GM19193 (cell line): ENCODE data around the gene PLP2.

ENCODE experiments used
- POLR2A ChIP-seq: IDR thresholded peaks from 4 replicates; pipeline ENCODE4 v1.6.1; 2011; ENCODE audit not compliant: insufficient read depth, insufficient read length; ENCODE audit errors: extremely low read depth

Gene PLP2

DNA sequence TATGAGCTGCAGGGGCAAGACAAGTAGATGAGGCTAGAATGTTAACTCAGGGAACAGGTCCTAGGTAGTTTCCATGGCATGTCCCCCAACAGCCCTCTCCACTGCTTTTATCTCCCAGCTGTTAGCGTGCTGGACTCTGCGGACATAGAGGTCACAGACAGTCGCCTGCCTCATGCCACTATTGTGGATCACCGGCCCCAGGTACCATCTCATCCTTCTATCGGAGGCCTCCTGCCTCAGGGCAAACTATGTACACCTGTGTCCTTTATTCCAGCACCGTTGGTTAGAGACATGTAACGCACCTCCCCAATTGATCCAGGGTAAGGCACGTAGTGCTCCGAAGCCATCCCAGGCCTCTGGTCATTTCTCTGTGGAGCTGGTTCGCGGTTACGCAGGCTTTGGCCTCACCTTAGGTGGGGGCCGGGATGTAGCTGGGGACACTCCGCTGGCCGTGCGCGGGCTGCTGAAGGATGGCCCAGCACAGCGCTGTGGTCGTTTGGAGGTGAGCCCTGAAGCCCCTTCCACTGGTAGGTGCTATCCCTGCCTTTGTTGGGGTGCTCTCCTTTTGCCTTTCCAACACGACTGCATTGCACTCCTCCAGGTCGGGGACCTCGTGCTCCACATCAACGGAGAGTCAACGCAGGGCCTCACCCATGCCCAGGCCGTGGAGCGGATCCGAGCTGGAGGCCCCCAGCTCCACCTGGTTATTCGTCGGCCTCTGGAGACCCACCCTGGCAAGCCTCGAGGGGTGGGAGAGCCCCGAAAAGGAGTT lies 6.9 kb upstream of the PLP2 start:
- no peak for TF ChIP-seq POLR2A

DNA sequence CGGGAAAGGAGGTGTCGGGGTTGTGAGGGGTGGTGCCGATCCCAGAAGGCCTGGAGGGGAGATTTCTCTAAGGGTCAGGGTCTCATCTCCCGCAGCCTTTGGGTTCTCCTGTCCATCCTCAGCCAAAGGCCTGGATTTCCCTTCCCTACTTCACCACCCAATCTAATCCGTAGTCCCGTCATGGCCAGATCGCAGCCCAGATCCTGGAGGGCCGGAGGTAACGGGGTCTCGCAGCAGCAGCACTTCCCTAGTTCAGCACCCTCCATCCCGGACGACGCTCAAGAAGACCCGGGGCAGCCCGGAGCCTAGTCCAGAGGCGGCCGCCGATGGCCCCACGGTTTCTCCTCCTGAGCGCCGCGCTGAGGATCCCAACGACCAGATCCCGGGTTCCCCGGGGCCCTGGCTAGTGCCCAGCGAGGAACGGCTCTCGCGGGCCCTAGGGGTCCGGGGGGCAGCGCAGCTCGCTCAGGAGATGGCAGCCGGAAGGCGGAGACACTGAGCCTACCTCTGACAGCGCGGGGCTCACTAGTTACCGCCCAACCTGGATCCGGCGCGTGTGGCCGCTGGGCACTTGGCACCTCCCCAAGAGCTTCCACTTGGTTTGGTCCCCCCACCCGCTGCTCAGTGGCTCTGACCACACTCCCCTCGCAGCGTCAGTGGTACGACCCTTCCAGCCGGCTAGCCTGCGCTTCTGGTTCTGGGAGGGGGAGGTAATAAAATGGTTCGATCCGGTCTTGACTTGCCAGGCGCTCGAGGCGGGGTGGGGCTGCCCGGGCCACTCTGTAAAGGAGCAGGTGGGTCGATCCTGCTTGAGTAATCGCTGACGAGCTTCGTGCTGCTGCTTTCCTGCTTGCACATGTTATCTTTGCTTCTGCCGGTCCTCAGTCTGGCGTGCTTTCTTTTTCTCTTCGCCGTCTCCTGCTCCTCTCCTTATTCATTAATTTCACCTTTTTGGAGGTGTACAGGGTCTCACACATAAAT lies 5.5 kb upstream of the PLP2 start:
- TF ChIP-seq POLR2A: peak; percentile 38

DNA sequence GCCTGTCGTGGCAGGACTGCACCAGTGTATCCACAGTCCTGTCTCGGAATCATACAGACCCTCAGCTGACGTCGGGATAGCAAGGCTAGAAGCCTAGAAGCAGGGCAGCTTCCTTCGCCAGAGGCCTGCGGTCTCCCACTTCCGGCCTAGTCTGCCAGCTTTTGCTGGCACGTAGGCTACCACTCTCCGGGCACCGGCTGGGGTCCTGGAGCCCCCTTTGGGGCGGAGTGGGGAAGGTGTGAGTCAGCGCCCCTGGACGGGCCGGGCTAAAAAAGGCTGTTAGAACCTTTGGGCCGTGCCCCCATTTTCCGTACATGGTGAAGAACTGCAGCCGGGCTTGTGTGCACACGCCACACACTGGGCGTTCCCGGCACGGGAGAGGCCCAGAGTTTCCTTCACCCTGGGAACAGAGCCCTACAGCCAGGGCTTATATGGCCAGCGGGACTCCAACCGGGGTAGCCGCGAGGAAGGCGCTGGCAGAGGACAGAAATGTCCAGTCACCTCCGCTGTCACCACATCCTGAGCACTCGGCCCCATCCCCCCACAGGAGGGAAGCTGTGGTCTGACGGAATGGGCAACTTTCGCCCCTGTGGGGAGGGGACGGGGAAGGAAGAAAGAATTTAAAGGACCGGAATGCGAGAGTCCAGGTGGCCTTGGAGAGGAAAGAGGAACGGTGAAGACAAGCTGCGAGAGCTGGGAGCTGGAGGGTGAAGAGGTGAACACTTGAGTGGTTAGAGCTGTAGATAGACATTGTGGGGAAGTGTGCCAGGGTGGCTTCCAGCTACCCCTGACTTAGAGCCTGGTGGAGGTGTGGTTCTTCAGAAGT lies 4.6 kb upstream of the PLP2 start:
- peak; percentile 12 for TF ChIP-seq POLR2A

DNA sequence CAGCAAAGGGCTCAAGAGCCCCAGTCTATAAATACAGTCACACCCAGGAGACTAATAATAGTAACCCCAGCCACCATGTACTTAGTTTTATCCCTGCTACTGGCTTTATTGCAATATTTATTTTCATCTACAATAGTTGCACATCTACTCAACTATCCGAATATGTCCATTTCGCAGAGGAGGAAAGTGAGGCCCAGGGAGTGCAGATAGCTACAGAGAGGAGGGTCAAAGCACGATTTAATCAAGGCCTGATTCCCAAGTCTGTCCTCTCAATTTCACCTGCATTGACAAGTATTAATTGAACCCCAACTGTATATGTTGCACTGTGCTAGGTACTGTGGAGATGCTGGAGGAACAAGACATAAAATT lies 4.0 kb upstream of the PLP2 start:
- no peak for TF ChIP-seq POLR2A

DNA sequence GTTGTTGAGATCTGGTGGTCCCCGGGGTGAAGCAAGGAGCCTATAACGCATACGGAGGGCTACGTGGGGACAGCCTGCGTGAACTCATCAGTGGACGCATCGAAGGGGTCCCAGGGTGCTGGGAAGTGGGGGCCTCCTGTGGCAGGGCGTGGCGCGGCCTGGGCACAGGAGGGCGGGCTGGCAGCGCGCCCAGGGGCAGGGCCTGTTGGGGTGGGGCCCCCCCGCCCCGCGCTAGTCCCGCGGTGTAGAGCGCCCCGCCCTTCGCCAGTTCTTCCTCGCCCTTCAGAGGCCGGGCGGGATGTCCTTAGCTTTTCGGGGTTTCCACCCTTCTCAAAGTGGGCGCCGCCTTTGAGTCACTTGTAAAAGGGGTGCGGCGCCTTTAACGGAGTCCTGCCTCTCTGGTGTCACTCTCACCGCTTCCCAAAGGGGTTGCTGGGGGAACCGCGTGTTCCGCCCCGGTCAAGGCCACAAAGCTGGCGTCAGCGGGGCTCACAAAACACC lies 632 bp downstream of the PLP2 start:
- TF ChIP-seq POLR2A: no peak

DNA sequence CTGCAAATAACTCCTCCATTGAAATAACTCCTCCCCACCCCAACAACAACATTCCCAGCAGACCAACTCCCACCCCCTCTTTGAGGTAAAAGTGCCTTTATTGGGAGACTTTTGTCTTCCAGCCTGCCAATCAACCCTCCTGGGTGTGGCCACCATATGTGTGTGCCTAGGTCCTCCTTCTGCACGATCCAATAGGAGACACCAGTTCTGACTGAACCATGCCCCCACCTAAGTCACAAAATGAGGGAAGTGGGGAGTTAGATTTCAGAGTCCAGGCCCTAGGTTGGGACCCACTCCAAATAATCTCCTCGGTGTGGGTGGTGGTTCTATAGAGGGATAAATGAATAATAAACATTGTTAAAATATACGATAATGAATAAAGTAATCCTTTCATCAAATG lies 3.0 kb downstream of the PLP2 start:
- TF ChIP-seq POLR2A: no peak

DNA sequence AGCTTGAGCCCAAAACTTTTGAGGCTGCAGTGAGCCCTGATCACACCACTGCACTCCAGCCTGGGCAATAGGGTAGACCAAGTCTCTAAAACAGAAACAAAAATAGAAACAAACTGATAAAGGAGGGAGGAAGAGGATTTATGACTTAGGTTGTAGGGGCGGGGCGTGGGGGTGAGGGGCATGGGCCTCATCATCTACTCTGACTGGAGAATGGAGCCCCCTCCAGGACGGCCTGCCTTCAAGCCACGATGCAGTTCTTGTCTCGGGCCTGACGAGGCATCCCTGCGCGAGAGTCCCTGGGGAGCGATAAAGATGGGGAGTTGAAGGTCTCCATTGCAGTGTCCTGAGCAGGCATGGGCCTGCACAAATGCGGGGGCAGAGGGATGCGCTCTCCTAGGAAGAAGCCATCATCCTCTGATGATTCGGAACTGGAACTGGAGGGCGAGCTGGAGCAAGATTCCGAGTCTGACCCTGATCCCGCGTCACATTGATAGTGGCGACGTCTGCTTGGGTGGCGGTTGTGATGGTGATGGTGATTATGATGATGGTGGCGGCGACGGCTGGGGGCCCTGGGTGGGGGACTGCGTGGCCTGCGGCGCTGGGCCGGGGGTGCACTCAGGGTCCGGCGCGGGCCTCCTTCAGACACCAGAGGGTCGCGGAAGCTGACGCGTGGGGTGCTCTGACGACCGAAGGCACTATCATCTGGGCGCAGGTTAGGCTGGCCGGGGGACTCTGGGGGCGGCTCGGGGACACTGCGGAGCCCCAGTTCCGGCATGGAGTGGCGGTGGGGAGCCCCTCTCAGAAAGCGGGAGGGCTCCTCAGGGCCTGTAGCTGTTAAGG lies 4.0 kb downstream of the PLP2 start:
- TF ChIP-seq POLR2A: peak; percentile 13

- TF ChIP-seq POLR2A: no peak
Observed at GRCh38 chrX:49176421-49177326, 5.0 kb downstream of the PLP2 start.

GRCh38 chrX:49177338-49177833 lies 5.7 kb downstream of the PLP2 start:
- no peak for TF ChIP-seq POLR2A

GRCh38 chrX:49177873-49178480 lies 6.3 kb downstream of the PLP2 start:
- TF ChIP-seq POLR2A: no peak

GRCh38 chrX:49178537-49178936 lies 6.8 kb downstream of the PLP2 start:
- TF ChIP-seq POLR2A: no peak

- no peak for TF ChIP-seq POLR2A
Observed at GRCh38 chrX:49179358-49179757, 7.7 kb downstream of the PLP2 start.

DNA sequence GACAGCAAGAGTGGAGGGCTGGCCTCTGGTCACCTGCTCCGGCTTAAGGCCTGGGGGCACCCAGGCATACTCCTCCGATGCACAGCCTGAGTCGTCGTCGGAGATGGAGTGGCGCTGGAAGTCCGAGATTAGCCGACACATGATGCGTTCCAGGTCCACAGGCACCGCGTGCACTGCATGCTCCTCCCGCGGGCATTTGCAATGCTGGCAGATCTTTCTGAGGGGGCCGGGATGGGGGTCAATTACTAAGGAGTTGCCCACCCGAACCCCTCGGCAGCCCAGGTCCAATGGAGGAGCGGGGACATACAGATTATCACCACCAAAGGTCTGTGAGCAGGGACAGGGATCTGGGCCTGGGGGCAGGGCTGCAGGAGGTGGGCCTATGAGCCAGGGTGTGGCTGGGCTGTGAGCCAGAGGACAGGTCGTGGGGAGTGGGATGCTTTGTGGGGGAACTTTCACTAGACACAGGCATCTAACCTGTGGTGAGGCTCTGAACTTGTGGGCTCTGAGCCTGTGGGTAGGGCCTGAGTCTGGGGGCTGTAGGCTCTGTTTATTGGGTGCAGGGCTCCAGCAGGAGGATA lies 12.1 kb downstream of the PLP2 start:
- no peak for TF ChIP-seq POLR2A
